Karpas-422 (cell line): ENCODE measurements around the gene ROBO1. TPM values are rescaled to one million over a fixed set of nuclear protein-coding genes. Genes with fewer than 3 reads are reported as not detected.

Source experiments
- DNase-seq: peaks from one replicate; pipeline ENCODE4 v3.0.0-alpha.2; 2015
- H2AFZ ChIP-seq: fragments of 200-600 bp; sonication (generic); 2 replicates; pipeline ENCODE4 v1.6.1; 2014; ENCODE audit warnings: antibody characterized with exemption, low read length, mixed read lengths
- H3K27ac ChIP-seq: fragments of 200-600 bp; sonication (generic); 2 replicates; pipeline ENCODE4 v1.5.1; 2014; ENCODE audit warnings: mild to moderate bottlenecking, low read length, moderate library complexity
- H3K27me3 ChIP-seq: fragments of 200-600 bp; sonication (generic); 2 replicates; pipeline ENCODE4 v1.6.1; 2014; ENCODE audit warnings: low read length, mixed read lengths
- H3K36me3 ChIP-seq: fragments of 200-600 bp; sonication (generic); 2 replicates; pipeline ENCODE4 v1.6.1; 2014; ENCODE audit warnings: low read length, mixed read lengths; ENCODE audit not compliant: insufficient read depth
- H3K4me1 ChIP-seq: fragments of 200-600 bp; sonication (generic); 2 replicates; pipeline ENCODE4 v1.6.1; 2014; ENCODE audit warnings: mild to moderate bottlenecking, low read length, mixed read lengths
- H3K4me2 ChIP-seq: fragments of 200-600 bp; sonication (generic); 2 replicates; pipeline ENCODE4 v1.6.1; 2014; ENCODE audit warnings: low read length, low read depth, mild to moderate bottlenecking; ENCODE audit not compliant: poor library complexity, severe bottlenecking
- H3K4me3 ChIP-seq: fragments of 200-600 bp; sonication (generic); 2 replicates; pipeline ENCODE4 v1.5.1; 2014; ENCODE audit warnings: mild to moderate bottlenecking, antibody characterized with exemption, low read length, mixed read lengths
- H3K79me2 ChIP-seq: fragments of 200-600 bp; sonication (generic); 2 replicates; pipeline ENCODE4 v1.6.1; 2014; ENCODE audit warnings: mild to moderate bottlenecking, low read length, mixed read lengths
- H3K9ac ChIP-seq: fragments of 200-600 bp; sonication (generic); 2 replicates; pipeline ENCODE4 v1.6.0; 2014; ENCODE audit warnings: low read length
- H3K9me2 ChIP-seq: fragments of 200-600 bp; sonication (generic), shearing (Covaris generic); replicated peaks from 2 replicates; pipeline ENCODE4 v1.6.0; 2014; ENCODE audit warnings: mild to moderate bottlenecking, low read length, moderate library complexity; ENCODE audit not compliant: insufficient read depth
- H3K9me3 ChIP-seq: fragments of 300-700, 200-600 bp; sonication (generic); 2 replicates; pipeline ENCODE4 v1.6.1; 2014; ENCODE audit warnings: low read length, mixed read lengths
- H4K20me1 ChIP-seq: fragments of 200-600 bp; sonication (generic); 2 replicates; pipeline ENCODE4 v1.6.1; 2014; ENCODE audit warnings: mild to moderate bottlenecking, antibody characterized with exemption, low read length, low read depth; ENCODE audit not compliant: insufficient read depth
- total RNA-seq: library from RNA; depleted of rRNA; stranded (reverse); fragments of >200 nt; shearing (Covaris generic); gene quantifications from 2 replicates; pipeline ENCODE4 v1.2.3, GENCODE V29; 2014; ENCODE audit warnings: low replicate concordance

ROBO1 gene
- total RNA-seq, 1 experiment from 2014 or later, result not detected

GRCh38 chr3:78845605-78846004, 922.2 kb downstream of the ROBO1 start:
- H4K20me1 ChIP-seq, result no peaks in the 10 kb centered on the region
- no peak overlapping the region for H2AFZ ChIP-seq
- no peaks in the 10 kb centered on the region for H3K9me2 ChIP-seq
- no peak for DNase-seq
- no peaks in the 10 kb centered on the region for H3K79me2 ChIP-seq
- no peaks in the 10 kb centered on the region for H3K36me3 ChIP-seq
- no peaks in the 10 kb centered on the region for H3K27me3 ChIP-seq
- no peaks in the 10 kb centered on the region for H3K9me3 ChIP-seq
- H3K4me2 ChIP-seq, result no peak overlapping the region
- no peak overlapping the region for H3K4me3 ChIP-seq
- no peak overlapping the region for H3K27ac ChIP-seq
- H3K9ac ChIP-seq, result no peak overlapping the region
- H3K4me1 ChIP-seq, result no peaks in the 10 kb centered on the region

GRCh38 chr3:78844307-78844706, 923.5 kb downstream of the ROBO1 start:
- Histone ChIP-seq H3K4me2 (no peak overlapping the region), H3K9me2 (no peaks in the 10 kb centered on the region), H3K4me3 (no peak overlapping the region), H2AFZ (no peak overlapping the region), H3K36me3 (no peaks in the 10 kb centered on the region), H3K79me2 (no peaks in the 10 kb centered on the region), H3K4me1 (no peaks in the 10 kb centered on the region), H3K9me3 (no peaks in the 10 kb centered on the region), H3K27ac (no peak overlapping the region), H3K27me3 (no peaks in the 10 kb centered on the region), H4K20me1 (no peaks in the 10 kb centered on the region), H3K9ac (no peak overlapping the region)
- no peak for DNase-seq

GRCh38 chr3:78839693-78840092, 928.1 kb downstream of the ROBO1 start:
- Histone ChIP-seq H3K36me3 (no peaks in the 10 kb centered on the region), H3K79me2 (no peaks in the 10 kb centered on the region)
- DNase-seq, result no peak

GRCh38 chr3:78838362-78838761, 929.4 kb downstream of the ROBO1 start:
- Histone ChIP-seq H3K9me3 (no peaks in the 10 kb centered on the region), H3K36me3 (no peaks in the 10 kb centered on the region), H3K79me2 (no peaks in the 10 kb centered on the region), H3K27ac (no peak overlapping the region), H4K20me1 (no peaks in the 10 kb centered on the region), H3K4me1 (no peaks in the 10 kb centered on the region), H3K27me3 (no peaks in the 10 kb centered on the region), H2AFZ (no peak overlapping the region), H3K9ac (no peak overlapping the region), H3K9me2 (no peaks in the 10 kb centered on the region), H3K4me2 (no peak overlapping the region), H3K4me3 (no peak overlapping the region)
- no peak for DNase-seq

More at GRCh38 chr3:78839693-78840092, 928.1 kb downstream of the ROBO1 start:
- Histone ChIP-seq H3K9me3 (no peaks in the 10 kb centered on the region), H3K27me3 (no peaks in the 10 kb centered on the region), H3K27ac (no peak overlapping the region), H3K4me1 (no peaks in the 10 kb centered on the region), H2AFZ (no peak overlapping the region), H3K9me2 (no peaks in the 10 kb centered on the region), H3K9ac (no peak overlapping the region), H3K4me3 (no peak overlapping the region), H3K4me2 (no peak overlapping the region), H4K20me1 (no peaks in the 10 kb centered on the region)

GRCh38 chr3:78834910-78835309, 932.9 kb downstream of the ROBO1 start:
- H3K9me2 ChIP-seq, result no peaks in the 10 kb centered on the region
- DNase-seq, result no peak
- no peak overlapping the region for H3K4me2 ChIP-seq
- H3K4me3 ChIP-seq, result no peak overlapping the region
- H3K9ac ChIP-seq, result no peak overlapping the region
- H3K79me2 ChIP-seq, result no peaks in the 10 kb centered on the region
- no peaks in the 10 kb centered on the region for H4K20me1 ChIP-seq
- no peak overlapping the region for H2AFZ ChIP-seq
- H3K9me3 ChIP-seq, result peaks cover 6% of the 10 kb centered on the region; the same call in 1 of the 2 replicates
- H3K36me3 ChIP-seq, result no peaks in the 10 kb centered on the region
- no peak overlapping the region for H3K27ac ChIP-seq
- 0 out of 2 replicates have a peak, but pooled peaks cover 3% of the 10 kb centered on the region for H3K27me3 ChIP-seq
- no peaks in the 10 kb centered on the region for H3K4me1 ChIP-seq

- 0 out of 2 replicates have a peak, but pooled peaks cover 10% of the 10 kb centered on the region for H3K27me3 ChIP-seq
- no peak overlapping the region for H3K9ac ChIP-seq
- no peak overlapping the region for H3K4me2 ChIP-seq
- no peak for DNase-seq
- H3K27ac ChIP-seq, result no peak overlapping the region
- no peaks in the 10 kb centered on the region for H3K4me1 ChIP-seq
- no peaks in the 10 kb centered on the region for H3K9me2 ChIP-seq
- H4K20me1 ChIP-seq, result no peaks in the 10 kb centered on the region
- H3K36me3 ChIP-seq, result no peaks in the 10 kb centered on the region
- peaks cover 6% of the 10 kb centered on the region; the same call in 1 of the 2 replicates for H3K9me3 ChIP-seq
- H2AFZ ChIP-seq, result no peak overlapping the region
- no peak overlapping the region for H3K4me3 ChIP-seq
- H3K79me2 ChIP-seq, result no peaks in the 10 kb centered on the region
Observed at GRCh38 chr3:78832785-78833204, 935.0 kb downstream of the ROBO1 start.

- Histone ChIP-seq H3K4me2 (no peak overlapping the region), H3K9me2 (no peaks in the 10 kb centered on the region), H4K20me1 (no peaks in the 10 kb centered on the region), H3K27me3 (0 out of 2 replicates have a peak, but pooled peaks cover 10% of the 10 kb centered on the region), H3K79me2 (no peaks in the 10 kb centered on the region), H3K4me1 (no peaks in the 10 kb centered on the region), H3K9me3 (peaks cover 6% of the 10 kb centered on the region; the same call in 1 of the 2 replicates), H3K27ac (no peak overlapping the region), H3K4me3 (no peak overlapping the region), H3K9ac (no peak overlapping the region), H2AFZ (no peak overlapping the region), H3K36me3 (no peaks in the 10 kb centered on the region)
- DNase-seq, result no peak
Observed at GRCh38 chr3:78831446-78831972, 936.3 kb downstream of the ROBO1 start.

- no peak overlapping the region for H3K9ac ChIP-seq
- no peak overlapping the region for H3K4me2 ChIP-seq
- no peaks in the 10 kb centered on the region for H3K4me1 ChIP-seq
- no peak overlapping the region for H3K27ac ChIP-seq
- 0 out of 2 replicates have a peak, but pooled peaks cover 10% of the 10 kb centered on the region for H3K27me3 ChIP-seq
- no peaks in the 10 kb centered on the region for H3K36me3 ChIP-seq
- H3K4me3 ChIP-seq, result no peak overlapping the region
- DNase-seq, result no peak
- no peaks in the 10 kb centered on the region for H3K79me2 ChIP-seq
- no peaks in the 10 kb centered on the region for H3K9me2 ChIP-seq
- no peaks in the 10 kb centered on the region for H4K20me1 ChIP-seq
- peaks cover 6% of the 10 kb centered on the region; the same call in 1 of the 2 replicates for H3K9me3 ChIP-seq
- H2AFZ ChIP-seq, result no peak overlapping the region
Observed at GRCh38 chr3:78830470-78830869, 937.3 kb downstream of the ROBO1 start.
